ENCODE results near the gene PKIB. TPM values are rescaled to one million over a fixed set of nuclear protein-coding genes. Genes with fewer than 3 reads are reported as not detected.

Gene PKIB
- total and polyA plus RNA-seq, 2 donors (not counting 3 experiments of a cell fraction or from before 2014, with no cell fraction given), result not detected

DNA sequence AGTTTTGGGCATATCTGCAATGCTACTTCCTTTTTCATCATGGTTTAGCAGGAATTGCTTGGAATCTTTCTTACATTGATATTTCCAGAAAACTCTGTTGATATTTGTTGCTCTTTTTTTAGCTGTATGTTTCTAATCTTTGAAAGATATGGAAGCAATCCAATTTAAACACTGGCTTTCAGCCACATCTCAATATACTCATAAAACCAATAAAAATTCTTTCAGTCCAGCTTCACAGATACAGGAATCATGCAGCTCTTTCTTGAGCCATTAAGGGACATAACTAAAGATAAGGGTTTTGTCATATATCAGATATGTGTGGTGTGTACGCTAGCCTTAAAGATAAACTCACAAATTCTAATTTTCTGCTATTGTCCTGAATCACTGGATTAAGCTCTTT, 47.4 kb downstream of the PKIB start:
- H3K4me3 ChIP-seq (replicated peaks in 1 of 3; ENCODE audit: insufficient read depth in 1 of 3, low read depth in 1 of 3, low read length in 3 of 3), result no peak overlapping the region
- intact Hi-C loops (cut with micrococcal nuclease), result no loop called here
- ChIA-PET CTCF (interaction anchor here (1.1 to 1.7 kb wide), 3 partner anchors 71 to 181 kb away, joined by 3 read pairs; no protein-coding TSS in a partner anchor), POLR2A (no interaction called here)
- no TSS peak for BruUV-seq (replicated peaks)
- H3K9me3 ChIP-seq (replicated peaks; ENCODE audit: control insufficient read depth, insufficient read depth, low read length), result no peaks in the 10 kb centered on the region
- H3K36me3 ChIP-seq (ENCODE audit: control insufficient read depth in 2 of 2, extremely low read depth in 1 of 2, insufficient read depth in 2 of 2, low read length in 2 of 2), result no peaks in the 10 kb centered on the region
- no peaks in the 10 kb centered on the region for H3K79me2 ChIP-seq (ENCODE audit: control insufficient read depth, insufficient read depth, low read length)
- TF ChIP-seq EZH2 (IDR thresholded peaks at IDR 0.05; ENCODE audit: borderline replicate concordance, low read depth, low read length, severe bottlenecking) (no peak), MYC (IDR thresholded peaks at IDR 0.05; ENCODE audit: low read depth, low read length) (no peak), JUN (IDR thresholded peaks at IDR 0.05; ENCODE audit: borderline replicate concordance, insufficient read depth, insufficient read length, low read depth) (no peak), POLR2AphosphoS5 (IDR thresholded peaks at IDR 0.05; ENCODE audit: insufficient read depth, low read depth, low read length) (no peak), GATA2 (IDR thresholded peaks at IDR 0.05; ENCODE audit: insufficient read depth, insufficient read length, low read depth, low read length) (no peak), POLR2A (IDR thresholded peaks at IDR 0.05; ENCODE audit: low read depth, low read length) (no peak), FOS (IDR thresholded peaks at IDR 0.05; ENCODE audit: borderline replicate concordance, insufficient read depth, low read length) (no peak)
- TF ChIP-seq, protein P1, sequence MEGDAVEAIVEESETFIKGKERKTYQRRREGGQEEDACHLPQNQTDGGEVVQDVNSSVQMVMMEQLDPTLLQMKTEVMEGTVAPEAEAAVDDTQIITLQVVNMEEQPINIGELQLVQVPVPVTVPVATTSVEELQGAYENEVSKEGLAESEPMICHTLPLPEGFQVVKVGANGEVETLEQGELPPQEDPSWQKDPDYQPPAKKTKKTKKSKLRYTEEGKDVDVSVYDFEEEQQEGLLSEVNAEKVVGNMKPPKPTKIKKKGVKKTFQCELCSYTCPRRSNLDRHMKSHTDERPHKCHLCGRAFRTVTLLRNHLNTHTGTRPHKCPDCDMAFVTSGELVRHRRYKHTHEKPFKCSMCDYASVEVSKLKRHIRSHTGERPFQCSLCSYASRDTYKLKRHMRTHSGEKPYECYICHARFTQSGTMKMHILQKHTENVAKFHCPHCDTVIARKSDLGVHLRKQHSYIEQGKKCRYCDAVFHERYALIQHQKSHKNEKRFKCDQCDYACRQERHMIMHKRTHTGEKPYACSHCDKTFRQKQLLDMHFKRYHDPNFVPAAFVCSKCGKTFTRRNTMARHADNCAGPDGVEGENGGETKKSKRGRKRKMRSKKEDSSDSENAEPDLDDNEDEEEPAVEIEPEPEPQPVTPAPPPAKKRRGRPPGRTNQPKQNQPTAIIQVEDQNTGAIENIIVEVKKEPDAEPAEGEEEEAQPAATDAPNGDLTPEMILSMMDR (IDR thresholded peaks at IDR 0.05; ENCODE audit: extremely low read depth in 1 of 2, insufficient read depth in 1 of 2, low read depth in 1 of 2, low read length in 2 of 2), result no peak
- TF ChIP-seq, protein P2, sequence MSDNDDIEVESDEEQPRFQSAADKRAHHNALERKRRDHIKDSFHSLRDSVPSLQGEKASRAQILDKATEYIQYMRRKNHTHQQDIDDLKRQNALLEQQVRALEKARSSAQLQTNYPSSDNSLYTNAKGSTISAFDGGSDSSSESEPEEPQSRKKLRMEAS (IDR thresholded peaks at IDR 0.05; ENCODE audit: insufficient read depth, insufficient read length), result no peak
- no peak for DNase-seq (ENCODE audit: low read depth, low spot score)
- dilution Hi-C loops (cut with MboI; ENCODE audit: extremely low pct_ligation_motif_present, low sequenced_read_pairs), result no loop called here
- H3K9ac ChIP-seq (replicated peaks; ENCODE audit: extremely low read depth, insufficient read depth, low read length), result no peak overlapping the region
- no peaks in the 10 kb centered on the region for H3K4me1 ChIP-seq (ENCODE audit: control insufficient read depth, extremely low read depth, insufficient read depth, low read length)
- no peak for FAIRE-seq
- H4K20me1 ChIP-seq (replicated peaks; ENCODE audit: control insufficient read depth, extremely low read depth, insufficient read depth, low read length), result no peaks in the 10 kb centered on the region
- no peaks in the 10 kb centered on the region for H3K27me3 ChIP-seq (ENCODE audit: control insufficient read depth in 2 of 2, insufficient read depth in 2 of 2, low read length in 2 of 2)
- no peaks in the 10 kb centered on the region for H3K9me1 ChIP-seq (replicated peaks; ENCODE audit: control insufficient read depth, extremely low read depth, insufficient read depth, low read length)
- no peak overlapping the region for H3K27ac ChIP-seq (ENCODE audit: insufficient read depth, low read depth, low read length)
- no peak overlapping the region for H2AFZ ChIP-seq (ENCODE audit: low read depth, low read length)
- H3K4me2 ChIP-seq (ENCODE audit: insufficient read depth, low read length), result no peak overlapping the region

Measured in endothelial cell of umbilical vein (primary cell).